ENCODE measurements around the gene SLC38A4. TPM values are rescaled to one million over a fixed set of nuclear protein-coding genes. Genes with fewer than 3 reads are reported as not detected.

SLC38A4 gene
- total and polyA plus RNA-seq, 12 donors = 0.14 to 2.7 (median 0.51) TPM

- Histone ChIP-seq H3K27ac (no peak overlapping the region), H3K9me3 (replicated peaks in 1 of 3) (no peaks in the 10 kb centered on the region), H3K4me3 (peak overlapping the region in 2 of 4 donors; percentile 32 to 60), H3K36me3 (replicated peaks in 1 of 2) (no peaks in the 10 kb centered on the region), H3K27me3 (peaks cover 14% of the 10 kb centered on the region), H3K4me1 (replicated peaks in 1 of 2) (peaks cover 14 to 16% of the 10 kb centered on the region in 2 donors)
- intact Hi-C loops (cut with DNase I) = no loop called here
- WGBS, 4 donors = 8 to 18% (median 11%) methylated on average over 21 to 28 of the region's 28 CpGs
- TF ChIP-seq POLR2A (IDR thresholded peaks at IDR 0.05) = no peak
- TF ChIP-seq, protein P1, sequence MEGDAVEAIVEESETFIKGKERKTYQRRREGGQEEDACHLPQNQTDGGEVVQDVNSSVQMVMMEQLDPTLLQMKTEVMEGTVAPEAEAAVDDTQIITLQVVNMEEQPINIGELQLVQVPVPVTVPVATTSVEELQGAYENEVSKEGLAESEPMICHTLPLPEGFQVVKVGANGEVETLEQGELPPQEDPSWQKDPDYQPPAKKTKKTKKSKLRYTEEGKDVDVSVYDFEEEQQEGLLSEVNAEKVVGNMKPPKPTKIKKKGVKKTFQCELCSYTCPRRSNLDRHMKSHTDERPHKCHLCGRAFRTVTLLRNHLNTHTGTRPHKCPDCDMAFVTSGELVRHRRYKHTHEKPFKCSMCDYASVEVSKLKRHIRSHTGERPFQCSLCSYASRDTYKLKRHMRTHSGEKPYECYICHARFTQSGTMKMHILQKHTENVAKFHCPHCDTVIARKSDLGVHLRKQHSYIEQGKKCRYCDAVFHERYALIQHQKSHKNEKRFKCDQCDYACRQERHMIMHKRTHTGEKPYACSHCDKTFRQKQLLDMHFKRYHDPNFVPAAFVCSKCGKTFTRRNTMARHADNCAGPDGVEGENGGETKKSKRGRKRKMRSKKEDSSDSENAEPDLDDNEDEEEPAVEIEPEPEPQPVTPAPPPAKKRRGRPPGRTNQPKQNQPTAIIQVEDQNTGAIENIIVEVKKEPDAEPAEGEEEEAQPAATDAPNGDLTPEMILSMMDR (IDR thresholded peaks at IDR 0.05) = no peak
- DNase-seq = peak in 3 of 7 donors; percentile 12 to 16 (median 15)
These were observed 5.0 kb upstream of the SLC38A4 start for GRCh38 chr12:46830731-46831334.

DNA sequence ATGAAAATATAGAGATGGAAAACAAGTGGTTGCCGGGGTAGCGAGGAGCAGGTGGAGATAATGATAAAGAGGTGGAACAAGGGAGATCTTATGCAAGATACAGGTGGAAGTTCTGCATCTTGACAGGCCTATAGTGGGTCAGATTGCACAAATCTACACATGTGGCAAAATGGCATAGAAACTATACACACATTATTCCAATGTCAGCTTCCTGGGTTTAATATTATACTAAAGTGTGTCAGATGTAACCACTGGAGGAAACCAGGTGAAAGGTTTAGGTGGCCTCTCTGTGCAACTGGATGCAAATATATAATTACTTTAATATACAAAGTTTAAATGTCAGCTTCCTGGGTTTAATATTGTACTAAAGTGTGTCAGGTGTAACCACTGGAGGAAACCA lies 1.1 kb downstream of the SLC38A4 start:
- H3K27ac ChIP-seq = no peak overlapping the region
- H3K4me1 ChIP-seq (replicated peaks in 1 of 2) = peaks cover 0 to 3% of the 10 kb centered on the region in 2 donors
- 94 to 100% (median 96%) methylated on average over 2 of the region's 2 CpGs for WGBS, 4 donors
- DNase-seq = no peak
- no peak overlapping the region for H3K4me3 ChIP-seq
- no peaks in the 10 kb centered on the region for H3K9me3 ChIP-seq (replicated peaks in 1 of 3)
- H3K36me3 ChIP-seq (replicated peaks in 1 of 2) = no peaks in the 10 kb centered on the region
- intact Hi-C loops (cut with DNase I) = no loop called here
- TF ChIP-seq, protein P1 (IDR thresholded peaks at IDR 0.05) = no peak
- no peak for TF ChIP-seq POLR2A (IDR thresholded peaks at IDR 0.05)
- no peaks in the 10 kb centered on the region for H3K27me3 ChIP-seq

DNA sequence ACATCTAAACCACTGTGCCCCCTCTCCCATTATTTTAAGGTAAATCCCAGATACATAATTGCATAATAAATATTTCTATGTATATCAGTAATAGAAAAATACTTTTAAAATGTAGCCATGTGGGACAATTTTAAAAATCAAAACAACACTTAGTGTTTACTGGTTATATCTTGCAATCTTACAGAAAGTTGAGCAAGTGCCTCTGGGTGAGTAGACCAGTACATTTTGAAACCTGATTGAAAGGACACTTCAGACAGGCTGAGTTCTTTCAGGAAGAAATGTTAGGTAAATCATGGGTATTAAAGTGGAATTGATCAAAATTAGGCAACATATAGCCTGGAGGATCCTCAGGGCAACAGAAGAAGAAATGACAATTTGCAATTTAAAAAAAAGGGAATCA lies 7.2 kb downstream of the SLC38A4 start:
- no peak overlapping the region for H3K27ac ChIP-seq
- DNase-seq = no peak
- no peaks in the 10 kb centered on the region for H3K4me1 ChIP-seq (replicated peaks in 1 of 2)
- no peaks in the 10 kb centered on the region for H3K27me3 ChIP-seq
- TF ChIP-seq POLR2A (IDR thresholded peaks at IDR 0.05) = no peak
- no peaks in the 10 kb centered on the region for H3K36me3 ChIP-seq (replicated peaks in 1 of 2)
- H3K9me3 ChIP-seq (replicated peaks in 1 of 3) = no peaks in the 10 kb centered on the region
- H3K4me3 ChIP-seq = no peak overlapping the region
- intact Hi-C loops (cut with DNase I) = no loop called here

GRCh38 chr12:46815809-46816208 lies 10.0 kb downstream of the SLC38A4 start:
- intact Hi-C loops (cut with DNase I) = no loop called here
- Histone ChIP-seq H3K36me3 (replicated peaks in 1 of 2) (no peaks in the 10 kb centered on the region), H3K27ac (no peak overlapping the region), H3K4me1 (replicated peaks in 1 of 2) (no peaks in the 10 kb centered on the region), H3K27me3 (no peaks in the 10 kb centered on the region), H3K4me3 (no peak overlapping the region), H3K9me3 (replicated peaks in 1 of 3) (no peaks in the 10 kb centered on the region)
- WGBS, 4 donors = 62 to 74% (median 70%) methylated on average over 2 of the region's 2 CpGs
- no peak for DNase-seq
- TF ChIP-seq POLR2A (IDR thresholded peaks at IDR 0.05) = no peak
- TF ChIP-seq, protein P1 (IDR thresholded peaks at IDR 0.05) = no peak

- H3K27ac ChIP-seq = no peak overlapping the region
- H3K27me3 ChIP-seq = no peaks in the 10 kb centered on the region
- 75 to 88% (median 82%) methylated on average over 2 of the region's 2 CpGs for WGBS, 4 donors
- intact Hi-C loops (cut with DNase I) = no loop called here
- H3K4me3 ChIP-seq = no peak overlapping the region
- TF ChIP-seq, protein P1 (IDR thresholded peaks at IDR 0.05) = no peak
- TF ChIP-seq POLR2A (IDR thresholded peaks at IDR 0.05) = no peak
- H3K9me3 ChIP-seq (replicated peaks in 1 of 3) = no peaks in the 10 kb centered on the region
- H3K4me1 ChIP-seq (replicated peaks in 1 of 2) = no peaks in the 10 kb centered on the region
- no peaks in the 10 kb centered on the region for H3K36me3 ChIP-seq (replicated peaks in 1 of 2)
- no peak for DNase-seq
These were observed 11.7 kb downstream of the SLC38A4 start for GRCh38 chr12:46814143-46814542.

All from adrenal gland (tissue), 12 donors.